GM12865 (cell line): ENCODE results near the gene RABIF.

Experiments
- DNase-seq: peaks from one replicate; pipeline ENCODE4 v3.0.0; 2010; ENCODE audit warnings: low read depth
- H3K4me3 ChIP-seq: 2 replicates; pipeline ENCODE4 v1.5.1; 2011; ENCODE audit warnings: mild to moderate bottlenecking, low read depth, low read length, control low read depth
- TF ChIP-seq, protein P1 (sequence below): IDR thresholded peaks from 2 replicates; pipeline ENCODE4 v1.5.1; 2011; ENCODE audit warnings: low read length, control low read depth, low read depth, inconsistent platforms; ENCODE audit not compliant: insufficient read depth; ENCODE audit errors: missing control alignments

Gene RABIF

DNA sequence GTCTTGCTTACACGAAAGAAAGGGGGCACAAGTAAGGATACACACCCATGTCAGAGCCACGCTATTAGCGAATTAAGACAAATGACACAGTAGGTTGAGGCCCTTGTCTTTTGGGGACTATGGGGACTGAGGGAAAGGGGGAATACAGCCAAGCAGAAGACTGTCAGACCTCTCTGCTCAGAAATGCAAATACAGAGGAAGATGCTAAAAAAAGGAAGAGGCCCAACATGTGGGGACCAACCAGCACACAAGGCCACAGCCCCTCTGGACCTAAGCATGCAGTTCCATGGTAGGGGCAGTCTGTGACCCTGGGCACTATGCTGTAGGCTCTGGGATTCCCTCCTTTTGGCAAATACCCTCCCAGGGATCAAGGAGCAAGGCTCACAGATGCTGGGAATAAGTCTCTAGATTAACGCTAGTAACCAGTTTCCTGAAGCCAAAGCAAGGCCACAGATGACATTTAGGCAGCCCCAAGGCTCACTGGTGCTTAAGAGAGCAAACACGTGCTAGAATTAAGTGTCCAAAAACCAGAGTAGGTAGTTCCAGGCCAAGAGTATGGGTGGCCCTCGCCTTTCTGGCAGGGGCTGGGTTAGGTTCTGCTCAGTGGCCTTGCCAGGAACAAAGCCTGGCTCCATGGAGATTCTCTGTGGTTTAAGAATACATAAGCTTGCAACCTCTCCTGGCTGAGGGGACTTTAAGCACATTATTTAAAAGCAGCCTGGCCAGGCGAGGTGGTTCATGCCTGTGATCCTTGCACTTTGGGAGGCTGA lies 38.2 kb downstream of the RABIF start:
- TF ChIP-seq, protein P1, sequence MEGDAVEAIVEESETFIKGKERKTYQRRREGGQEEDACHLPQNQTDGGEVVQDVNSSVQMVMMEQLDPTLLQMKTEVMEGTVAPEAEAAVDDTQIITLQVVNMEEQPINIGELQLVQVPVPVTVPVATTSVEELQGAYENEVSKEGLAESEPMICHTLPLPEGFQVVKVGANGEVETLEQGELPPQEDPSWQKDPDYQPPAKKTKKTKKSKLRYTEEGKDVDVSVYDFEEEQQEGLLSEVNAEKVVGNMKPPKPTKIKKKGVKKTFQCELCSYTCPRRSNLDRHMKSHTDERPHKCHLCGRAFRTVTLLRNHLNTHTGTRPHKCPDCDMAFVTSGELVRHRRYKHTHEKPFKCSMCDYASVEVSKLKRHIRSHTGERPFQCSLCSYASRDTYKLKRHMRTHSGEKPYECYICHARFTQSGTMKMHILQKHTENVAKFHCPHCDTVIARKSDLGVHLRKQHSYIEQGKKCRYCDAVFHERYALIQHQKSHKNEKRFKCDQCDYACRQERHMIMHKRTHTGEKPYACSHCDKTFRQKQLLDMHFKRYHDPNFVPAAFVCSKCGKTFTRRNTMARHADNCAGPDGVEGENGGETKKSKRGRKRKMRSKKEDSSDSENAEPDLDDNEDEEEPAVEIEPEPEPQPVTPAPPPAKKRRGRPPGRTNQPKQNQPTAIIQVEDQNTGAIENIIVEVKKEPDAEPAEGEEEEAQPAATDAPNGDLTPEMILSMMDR: no peak
- no peak overlapping the region for H3K4me3 ChIP-seq
- no peak for DNase-seq

- no peak overlapping the region for H3K4me3 ChIP-seq
- TF ChIP-seq, protein P1: no peak
- peak; percentile 69 for DNase-seq
Measured at GRCh38 chr1:202848191-202848542, 40.8 kb downstream of the RABIF start.

DNA sequence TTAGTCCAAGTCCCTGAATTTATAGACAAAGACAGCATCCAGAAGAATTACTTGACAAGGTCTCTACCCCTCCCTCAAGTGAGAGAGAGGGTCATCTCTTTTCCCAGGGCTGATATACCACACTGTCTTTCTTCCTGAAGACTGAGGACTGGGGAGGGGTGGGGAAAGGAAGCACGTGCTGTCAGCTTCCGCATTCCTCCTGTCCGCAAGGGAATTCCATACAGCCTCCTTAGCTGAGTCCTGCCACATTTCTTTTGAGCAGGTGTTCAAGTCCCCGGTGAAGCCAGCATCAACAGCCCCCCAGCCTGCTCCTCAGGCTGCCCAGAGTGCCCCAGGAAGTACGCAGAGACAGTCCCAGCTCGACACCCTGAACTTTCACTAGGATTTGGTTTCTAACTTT lies 44.0 kb downstream of the RABIF start:
- no peak for DNase-seq
- TF ChIP-seq, protein P1: no peak
- no peak overlapping the region for H3K4me3 ChIP-seq

DNA sequence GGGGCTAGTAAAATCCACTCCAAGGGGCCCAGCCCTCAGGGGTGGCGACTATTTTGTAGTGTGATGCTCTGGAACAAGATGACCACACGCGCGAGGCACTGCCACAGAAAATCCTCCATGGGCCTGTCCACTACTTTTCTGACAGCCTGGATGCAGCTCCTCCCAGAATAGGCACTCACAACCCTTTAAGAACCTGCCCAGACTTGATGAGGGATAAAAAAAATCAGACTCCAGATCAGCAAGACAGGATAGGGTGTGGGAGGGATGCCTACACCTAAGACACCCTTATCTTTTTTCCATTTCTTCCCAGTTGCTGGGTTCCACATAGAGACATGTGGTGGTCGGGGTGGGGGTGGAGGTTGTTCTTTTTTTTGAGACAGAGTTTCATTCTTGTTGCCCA lies 44.7 kb downstream of the RABIF start:
- H3K4me3 ChIP-seq: no peak overlapping the region
- no peak for DNase-seq
- TF ChIP-seq, protein P1: no peak

- H3K4me3 ChIP-seq: no peak overlapping the region
- TF ChIP-seq, protein P1: no peak
- DNase-seq: no peak
Measured at GRCh38 chr1:202843081-202843480, 45.9 kb downstream of the RABIF start.

- H3K4me3 ChIP-seq: no peak overlapping the region
- TF ChIP-seq, protein P1: no peak
- DNase-seq: no peak
Measured at GRCh38 chr1:202837746-202838262, 51.1 kb downstream of the RABIF start.
